GM12892 (cell line): ENCODE measurements around the gene MYOF.

Source experiments
- POLR2A ChIP-seq: IDR thresholded peaks from 2 replicates; pipeline ENCODE4 v1.6.1; 2011; ENCODE audit warnings: low read depth, low read length, control low read depth
- POLR2AphosphoS5 ChIP-seq: IDR thresholded peaks from 2 replicates; pipeline ENCODE4 v1.6.1; 2011; ENCODE audit warnings: low read depth, low read length, control low read depth
- TAF1 ChIP-seq: IDR thresholded peaks from 2 replicates; pipeline ENCODE4 v1.6.1; 2011; ENCODE audit warnings: low read depth, mild to moderate bottlenecking, control low read depth, low read length, borderline replicate concordance

DNA sequence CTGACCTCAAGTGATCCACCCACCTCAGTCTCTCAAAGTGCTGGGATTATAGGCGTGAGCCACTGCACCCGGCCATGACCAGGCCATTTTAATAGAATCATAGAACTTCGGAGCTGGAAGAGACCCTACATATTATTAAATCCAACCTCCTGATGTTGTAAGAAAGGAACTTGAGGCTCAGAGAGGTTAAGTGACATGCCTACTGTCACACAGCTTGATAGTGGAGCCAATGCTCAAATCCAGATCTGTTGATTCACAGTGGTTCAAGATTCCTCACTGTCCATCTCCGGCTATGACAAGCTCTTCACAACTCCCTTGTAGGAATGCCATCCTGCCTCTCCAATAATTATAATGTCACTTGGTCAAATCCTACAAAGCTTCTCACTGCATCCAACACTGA lies 65.3 kb downstream of the MYOF start:
- TF ChIP-seq POLR2A: no peak
- TF ChIP-seq TAF1: no peak
- TF ChIP-seq POLR2AphosphoS5: no peak
